Thyroid gland (tissue), 4 donors: ENCODE results near the gene COPG1.

ENCODE experiments used
- POLR2A ChIP-seq, 2 donors: fragments of 450-650 bp; IDR thresholded peaks; one replicate each; pipeline ENCODE4 v1.6.1; 2017; ENCODE audit warnings: antibody characterized with exemption in 2 of 2, mild to moderate bottlenecking in 2 of 2, moderate library complexity in 1 of 2
- TF ChIP-seq, protein P1 (sequence below), 6 experiments: fragments of 200-600 bp in 3 of 6; fragments of 450-650 bp in 3 of 6; sonication (generic) in 3 of 6; IDR thresholded peaks; one replicate each; pipeline ENCODE4 v1.5.1; 2016 to 2019; ENCODE audit warnings: antibody characterized with exemption in 6 of 6, mild to moderate bottlenecking in 2 of 6, inconsistent platforms in 1 of 6, moderate library complexity in 1 of 6

DNA sequence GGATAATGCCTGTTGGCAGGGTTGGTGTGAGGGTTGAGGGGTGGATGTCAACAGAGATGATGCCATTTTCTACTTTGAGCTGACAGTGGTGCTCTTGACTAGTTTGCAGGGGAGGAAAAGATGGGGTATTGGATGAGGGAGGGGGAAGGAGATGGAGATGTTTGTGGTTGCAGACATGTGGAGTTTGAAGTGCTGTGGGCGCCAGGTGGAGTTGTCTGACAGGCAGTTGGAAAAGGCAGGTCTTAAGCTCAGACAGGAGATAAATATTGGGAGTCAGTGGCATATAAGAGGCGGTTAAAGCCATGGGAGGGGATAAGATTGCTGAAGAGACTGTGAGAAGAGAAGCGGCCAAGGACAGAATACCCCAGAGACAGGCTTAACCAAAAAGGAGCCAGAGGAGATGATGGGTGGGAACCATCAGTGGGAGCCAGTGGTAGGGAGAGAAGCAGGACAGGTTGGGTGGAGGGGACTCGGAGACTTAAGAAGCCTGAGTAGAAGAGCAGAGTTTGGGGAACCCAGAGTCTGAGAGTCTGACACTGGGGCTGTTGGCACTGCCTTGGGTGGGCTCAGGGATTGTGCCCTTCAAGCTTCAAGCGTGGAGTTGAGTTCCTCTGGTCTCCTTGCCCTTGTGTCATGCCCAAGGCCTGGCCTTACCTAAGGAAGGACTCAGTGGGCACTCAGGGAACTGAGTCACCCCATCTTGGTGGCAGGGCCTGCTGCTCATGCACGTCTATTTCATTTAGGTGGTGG, 13.9 kb downstream of the COPG1 start:
- TF ChIP-seq, protein P1, sequence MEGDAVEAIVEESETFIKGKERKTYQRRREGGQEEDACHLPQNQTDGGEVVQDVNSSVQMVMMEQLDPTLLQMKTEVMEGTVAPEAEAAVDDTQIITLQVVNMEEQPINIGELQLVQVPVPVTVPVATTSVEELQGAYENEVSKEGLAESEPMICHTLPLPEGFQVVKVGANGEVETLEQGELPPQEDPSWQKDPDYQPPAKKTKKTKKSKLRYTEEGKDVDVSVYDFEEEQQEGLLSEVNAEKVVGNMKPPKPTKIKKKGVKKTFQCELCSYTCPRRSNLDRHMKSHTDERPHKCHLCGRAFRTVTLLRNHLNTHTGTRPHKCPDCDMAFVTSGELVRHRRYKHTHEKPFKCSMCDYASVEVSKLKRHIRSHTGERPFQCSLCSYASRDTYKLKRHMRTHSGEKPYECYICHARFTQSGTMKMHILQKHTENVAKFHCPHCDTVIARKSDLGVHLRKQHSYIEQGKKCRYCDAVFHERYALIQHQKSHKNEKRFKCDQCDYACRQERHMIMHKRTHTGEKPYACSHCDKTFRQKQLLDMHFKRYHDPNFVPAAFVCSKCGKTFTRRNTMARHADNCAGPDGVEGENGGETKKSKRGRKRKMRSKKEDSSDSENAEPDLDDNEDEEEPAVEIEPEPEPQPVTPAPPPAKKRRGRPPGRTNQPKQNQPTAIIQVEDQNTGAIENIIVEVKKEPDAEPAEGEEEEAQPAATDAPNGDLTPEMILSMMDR (IDR thresholded peaks at IDR 0.05): no peak
- TF ChIP-seq POLR2A (IDR thresholded peaks at IDR 0.05): no peak
